Keratinocyte (primary cell): ENCODE data around the gene ARHGAP22. TPM values are rescaled to one million over a fixed set of nuclear protein-coding genes. Genes with fewer than 3 reads are reported as not detected.

Experiments used
- DNase-seq: peaks from one replicate; pipeline ENCODE4 v3.0.0-alpha.2; 2011; ENCODE audit warnings: low read depth, missing footprints, low spot score
- FAIRE-seq: peaks from 2 replicates; lab custom pipeline; 2011; peaks lifted over from hg19 to GRCh38; lab: Jason Lieb, UNC
- H2AFZ ChIP-seq: 2 replicates; pipeline ENCODE4 v1.6.0; 2012; ENCODE audit warnings: low read length, control low read depth, inconsistent platforms; ENCODE audit not compliant: control insufficient read depth
- H3K27ac ChIP-seq: 2 replicates; pipeline ENCODE4 v1.5.1; 2011; ENCODE audit warnings: low read length; ENCODE audit not compliant: control insufficient read depth, insufficient read depth
- H3K27me3 ChIP-seq: 3 replicates; pipeline ENCODE4 v1.6.0; 2011; ENCODE audit warnings: low read length; ENCODE audit not compliant: control insufficient read depth, insufficient read depth; ENCODE audit errors: extremely low read depth
- H3K36me3 ChIP-seq, 2 experiments: 2 replicates in 1 of 2; 3 replicates in 1 of 2; pipeline ENCODE4 v1.5.1; 2011; ENCODE audit warnings: low read length in 2 of 2, mild to moderate bottlenecking in 1 of 2; ENCODE audit not compliant: control insufficient read depth in 2 of 2, insufficient read depth in 2 of 2; ENCODE audit errors: extremely low read depth in 1 of 2
- H3K4me1 ChIP-seq: 3 replicates; pipeline ENCODE4 v1.5.1; 2011; ENCODE audit warnings: low read length; ENCODE audit not compliant: control insufficient read depth, insufficient read depth; ENCODE audit errors: extremely low read depth
- H3K4me2 ChIP-seq: 3 replicates; pipeline ENCODE4 v1.6.0; 2011; ENCODE audit warnings: low read depth, low read length; ENCODE audit not compliant: control insufficient read depth, insufficient read depth; ENCODE audit errors: extremely low read depth
- H3K4me3 ChIP-seq, 3 experiments: fragments of 200-600 bp in 1 of 3; sonication (generic) in 1 of 3; 2 replicates in 2 of 3; 3 replicates in 1 of 3; pipeline ENCODE4 v1.5.1; 2011 to 2016; ENCODE audit warnings: low read length in 3 of 3, mild to moderate bottlenecking in 3 of 3, control low read depth in 2 of 3, inconsistent platforms in 1 of 3, low read depth in 1 of 3, mixed read lengths in 1 of 3, mixed run types in 1 of 3, moderate library complexity in 1 of 3; ENCODE audit not compliant: control insufficient read depth in 2 of 3, insufficient read depth in 2 of 3; ENCODE audit errors: extremely low read depth in 1 of 3
- H3K79me2 ChIP-seq: 2 replicates; pipeline ENCODE4 v1.6.0; 2012; ENCODE audit warnings: low read length; ENCODE audit not compliant: control insufficient read depth, insufficient read depth
- H3K9ac ChIP-seq: 3 replicates; pipeline ENCODE4 v1.6.0; 2011; ENCODE audit warnings: low read length; ENCODE audit not compliant: control insufficient read depth, insufficient read depth; ENCODE audit errors: extremely low read depth
- H3K9me1 ChIP-seq: 3 replicates; pipeline ENCODE4 v1.6.0; 2011; ENCODE audit warnings: low read length; ENCODE audit not compliant: control insufficient read depth, insufficient read depth; ENCODE audit errors: extremely low read depth
- H3K9me3 ChIP-seq: 2 replicates; pipeline ENCODE4 v1.5.1; 2012; ENCODE audit warnings: low read depth, low read length; ENCODE audit not compliant: control insufficient read depth
- H4K20me1 ChIP-seq: 3 replicates; pipeline ENCODE4 v1.6.0; 2011; ENCODE audit warnings: low read length; ENCODE audit not compliant: control insufficient read depth, insufficient read depth; ENCODE audit errors: extremely low read depth
- CTCF ChIP-seq, 3 experiments: IDR thresholded peaks in 1 of 3; conservative IDR thresholded peaks in 1 of 3; optimal IDR thresholded peaks in 1 of 3; 2 replicates in 2 of 3; 3 replicates in 1 of 3; pipeline versions ENCODE3 to v1.5.1; 2011; ENCODE audit warnings: low read length in 3 of 3, mild to moderate bottlenecking in 3 of 3, moderate library complexity in 2 of 3, control low read depth in 1 of 3, inconsistent platforms in 1 of 3; ENCODE audit not compliant: insufficient read depth in 2 of 3; ENCODE audit errors: extremely low read depth in 1 of 3
- EZH2 ChIP-seq: IDR thresholded peaks from one replicate; pipeline ENCODE4 v1.6.1; 2012; ENCODE audit warnings: inconsistent platforms, mild to moderate bottlenecking, low read length, moderate library complexity
- dilution Hi-C: fragments of 300-500 bp; cut with MboI; formaldehyde crosslinking; loops from one replicate; pipeline ENCODE4 v1.7.0; 2020; ENCODE audit warnings: low sequenced_read_pairs; ENCODE audit not compliant: extremely low pct_ligation_motif_present
- polyA plus RNA-seq, 5 experiments: library from polyadenylated mRNA; depleted of rRNA in 3 of 5; stranded (reverse) in 3 of 5; stranded (forward) in 1 of 5; unstranded in 1 of 5; fragments of >200 nt; gene quantifications; 1 replicate in 1 of 5; 2 replicates in 3 of 5; 3 replicates in 1 of 5; pipeline versions ENCODE4 v1.2.1 to v1.2.3, GENCODE V29; 2011 to 2012; ENCODE audit warnings: missing spikeins in 2 of 5, low read depth in 1 of 5, low replicate concordance in 1 of 5

Gene ARHGAP22
- polyA plus RNA-seq, 1 donor (not counting 4 experiments of a cell fraction or from before 2014, with no cell fraction given) = 4.9 TPM

GRCh38 chr10:48536916-48537890 is 67.7 kb downstream of the ARHGAP22 start:
- Histone ChIP-seq H3K9ac (no peak overlapping the region), H3K27me3 (peaks cover 6% of the 10 kb centered on the region), H3K9me3 (no peaks in the 10 kb centered on the region), H3K36me3 (no peaks in the 10 kb centered on the region), H3K27ac (no peak overlapping the region), H3K4me1 (no peaks in the 10 kb centered on the region), H3K79me2 (no peaks in the 10 kb centered on the region), H3K4me2 (no peak overlapping the region), H4K20me1 (no peaks in the 10 kb centered on the region), H2AFZ (no peak overlapping the region), H3K9me1 (no peaks in the 10 kb centered on the region), H3K4me3 (no peak overlapping the region)
- no peak for TF ChIP-seq CTCF (optimal IDR thresholded peaks at IDR 0.05 in 1 of 3, IDR thresholded peaks at IDR 0.05 in 1 of 3, conservative IDR thresholded peaks at IDR 0.05 in 1 of 3; ENCODE audit: extremely low read depth in 1 of 3, insufficient read depth in 2 of 3, low read length in 3 of 3)
- no peak for TF ChIP-seq EZH2
- DNase-seq = no peak
- no peak for FAIRE-seq
- dilution Hi-C loops = no loop called here

- H3K4me1 ChIP-seq = no peaks in the 10 kb centered on the region
- H3K27ac ChIP-seq = no peak overlapping the region
- H3K9me3 ChIP-seq = no peaks in the 10 kb centered on the region
- no peak for FAIRE-seq
- TF ChIP-seq CTCF (optimal IDR thresholded peaks at IDR 0.05 in 1 of 3, IDR thresholded peaks at IDR 0.05 in 1 of 3, conservative IDR thresholded peaks at IDR 0.05 in 1 of 3; ENCODE audit: extremely low read depth in 1 of 3, insufficient read depth in 2 of 3, low read length in 3 of 3) (peak in 1 of 3 experiments; percentile 3), EZH2 (no peak)
- no peak overlapping the region for H2AFZ ChIP-seq
- H3K9ac ChIP-seq = no peak overlapping the region
- no peaks in the 10 kb centered on the region for H3K36me3 ChIP-seq
- dilution Hi-C loops = no loop called here
- no peak overlapping the region for H3K4me3 ChIP-seq
- DNase-seq = no peak
- H3K9me1 ChIP-seq = no peaks in the 10 kb centered on the region
- H3K79me2 ChIP-seq = no peaks in the 10 kb centered on the region
- no peak overlapping the region for H3K4me2 ChIP-seq
- H3K27me3 ChIP-seq = peaks cover 3% of the 10 kb centered on the region
- H4K20me1 ChIP-seq = no peaks in the 10 kb centered on the region
These were observed 68.7 kb downstream of the ARHGAP22 start for GRCh38 chr10:48536156-48536500.
